GM18951 (cell line): Measurements from ENCODE around the gene PPM1B.
"Not testable (repeated sequence)": the region's sequence is repeated elsewhere in the genome, so short reads cannot be mapped to it uniquely, and the experiment has no call there.

Source experiments
- POLR2A ChIP-seq: IDR thresholded peaks from 4 replicates; pipeline ENCODE4 v1.6.1; 2011; ENCODE audit warnings: mild to moderate bottlenecking; ENCODE audit not compliant: insufficient read length, insufficient read depth; ENCODE audit errors: extremely low read depth
- in situ Hi-C: fragments of 300-500 bp; cut with MboI; formaldehyde crosslinking; loops from one replicate; pipeline ENCODE4 v1.12.0; 2022; ENCODE audit warnings: low sequenced_read_pairs, mixed read lengths, inconsistent platforms; ENCODE audit not compliant: unreplicated experiment

The PPM1B gene

GRCh38 chr2:44195714-44196113 lies 27.0 kb downstream of the PPM1B start:
- no peak for TF ChIP-seq POLR2A
- in situ Hi-C loops: no loop called here

DNA sequence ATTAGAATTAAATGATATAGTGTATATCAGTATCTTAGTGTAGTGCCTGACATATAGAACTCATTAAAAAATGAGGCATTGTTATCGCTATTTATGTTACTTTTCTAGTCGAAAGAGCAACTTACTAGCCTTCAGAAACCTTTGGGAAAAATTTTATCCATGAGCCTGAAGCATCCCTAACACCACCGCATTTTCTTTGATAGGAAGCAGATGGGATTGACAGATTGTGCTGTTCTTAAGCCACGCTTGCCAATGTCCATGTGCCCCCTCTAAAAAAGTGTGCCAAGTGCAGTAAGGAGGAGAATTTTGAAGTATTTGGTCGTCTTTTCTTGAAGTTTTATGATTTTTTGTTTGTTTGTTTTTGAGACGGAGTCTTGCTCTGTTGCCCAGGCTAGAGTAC lies 29.1 kb downstream of the PPM1B start:
- TF ChIP-seq POLR2A: no peak
- in situ Hi-C loops: no loop called here

DNA sequence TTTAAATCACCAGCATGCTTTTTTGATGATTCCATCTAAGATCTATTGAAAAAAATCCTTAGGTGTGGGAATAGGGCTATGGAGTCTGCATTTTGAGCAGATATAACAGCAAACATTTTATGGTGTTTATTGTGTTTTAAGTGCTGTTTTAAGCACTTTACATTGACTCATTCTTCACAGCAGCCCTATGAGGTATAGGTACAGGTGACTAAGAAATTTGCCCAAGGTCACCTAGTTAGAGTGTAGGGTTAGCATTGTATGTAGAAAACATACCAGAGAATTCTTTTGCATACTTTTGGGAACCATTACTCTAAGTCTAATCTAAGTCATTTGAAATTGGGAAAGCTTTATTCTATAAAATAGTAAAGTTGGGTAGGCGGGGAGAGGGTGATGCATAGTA lies 31.3 kb downstream of the PPM1B start:
- in situ Hi-C loops: no loop called here
- no peak for TF ChIP-seq POLR2A

DNA sequence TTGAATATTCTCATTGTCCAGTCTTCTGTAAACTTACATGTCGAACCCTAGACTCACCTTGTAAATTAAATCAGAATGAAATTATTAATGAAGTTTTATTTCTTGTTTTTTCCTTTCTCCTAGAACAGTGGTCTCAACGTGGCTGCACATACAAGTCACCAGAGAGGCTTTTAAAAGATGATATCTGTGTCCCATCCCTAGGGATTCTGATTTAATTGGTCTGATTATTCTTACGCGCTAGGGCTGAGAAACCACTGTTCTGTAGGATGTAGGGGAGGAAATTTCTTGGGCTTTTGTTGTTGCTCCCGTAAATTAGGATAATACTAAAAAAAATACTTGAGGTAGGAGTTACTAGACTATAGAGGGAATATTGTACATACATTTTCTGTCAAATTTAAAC lies 32.1 kb downstream of the PPM1B start:
- no peak for TF ChIP-seq POLR2A
- in situ Hi-C loops: no loop called here

DNA sequence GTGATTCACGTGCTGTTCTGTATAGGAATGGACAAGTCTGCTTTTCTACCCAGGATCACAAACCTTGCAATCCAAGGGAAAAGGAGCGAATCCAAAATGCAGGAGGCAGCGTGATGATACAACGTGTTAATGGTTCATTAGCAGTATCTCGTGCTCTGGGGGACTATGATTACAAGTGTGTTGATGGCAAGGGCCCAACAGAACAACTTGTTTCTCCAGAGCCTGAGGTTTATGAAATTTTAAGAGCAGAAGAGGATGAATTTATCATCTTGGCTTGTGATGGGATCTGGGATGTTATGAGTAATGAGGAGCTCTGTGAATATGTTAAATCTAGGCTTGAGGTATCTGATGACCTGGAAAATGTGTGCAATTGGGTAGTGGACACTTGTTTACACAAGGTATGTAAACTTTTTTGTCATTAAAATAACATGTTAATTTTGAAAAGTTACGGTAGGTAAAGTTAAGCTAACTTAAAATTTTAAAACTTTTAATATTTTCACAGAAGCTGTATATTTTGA lies 33.0 kb downstream of the PPM1B start:
- no peak for TF ChIP-seq POLR2A
- in situ Hi-C loops: no loop called here

DNA sequence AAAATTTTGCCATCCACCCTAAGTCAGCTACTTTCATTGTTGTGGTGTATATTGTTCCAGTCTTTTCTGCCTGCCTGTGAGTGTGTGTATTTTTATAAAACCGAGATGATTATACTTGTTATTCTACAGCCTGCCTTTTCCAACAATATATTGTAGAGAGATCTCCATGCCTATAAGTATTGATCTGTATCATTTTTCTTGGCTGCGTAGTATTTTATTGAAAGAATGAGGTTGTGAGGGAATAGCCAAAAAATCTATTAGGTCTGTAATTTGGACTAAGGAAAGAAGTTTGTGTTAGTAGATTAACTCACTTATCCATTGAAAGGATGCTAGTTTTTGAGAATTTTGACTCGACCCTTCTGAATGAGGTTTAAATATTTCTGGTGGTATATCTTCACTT lies 34.9 kb downstream of the PPM1B start:
- in situ Hi-C loops: no loop called here
- no peak for TF ChIP-seq POLR2A

DNA sequence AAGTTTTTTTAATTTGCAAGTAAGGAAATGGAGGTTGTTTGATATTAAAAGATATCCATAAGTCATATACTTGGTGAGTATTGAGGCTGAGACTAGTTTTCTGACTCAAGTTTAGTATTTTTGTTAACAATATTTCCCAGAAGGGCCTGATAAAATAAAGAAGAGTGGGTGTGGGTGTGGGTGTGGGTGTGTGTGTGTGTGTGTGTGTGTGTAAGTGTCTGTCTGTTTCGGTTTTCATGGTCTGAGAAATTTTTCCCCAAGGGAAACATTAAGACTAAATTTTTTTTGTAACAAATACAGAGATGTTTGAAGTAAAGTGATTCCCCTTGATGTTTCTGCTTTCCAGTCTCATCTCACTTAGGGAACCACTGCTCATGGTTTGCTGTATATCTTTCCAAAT lies 36.5 kb downstream of the PPM1B start:
- no peak for TF ChIP-seq POLR2A
- in situ Hi-C loops: no loop called here

DNA sequence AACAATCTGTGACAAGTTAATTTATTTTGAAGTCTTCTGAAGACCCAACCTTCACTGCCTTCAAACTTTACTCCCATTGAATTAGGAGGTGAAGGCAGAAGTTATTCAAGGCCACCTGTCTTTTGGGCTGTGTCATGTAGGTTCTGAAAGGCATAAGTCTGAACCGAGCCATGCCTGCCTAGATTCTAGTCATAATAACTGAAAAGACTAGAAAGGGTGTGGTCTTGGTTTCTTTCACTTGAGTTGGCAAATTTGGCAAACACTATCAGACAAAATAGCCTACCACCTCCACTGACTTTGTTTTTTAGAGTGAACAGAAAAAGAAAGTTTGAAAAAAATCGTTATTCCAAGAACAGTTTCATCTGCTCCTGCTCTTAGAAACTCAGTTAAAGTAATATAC lies 38.4 kb downstream of the PPM1B start:
- in situ Hi-C loops: no loop called here
- no peak for TF ChIP-seq POLR2A

GRCh38 chr2:44207648-44208047 lies 39.0 kb downstream of the PPM1B start:
- in situ Hi-C loops: not testable (repeated sequence)

GRCh38 chr2:44210362-44210761 lies 41.7 kb downstream of the PPM1B start:
- in situ Hi-C loops: no loop called here
- no peak for TF ChIP-seq POLR2A

DNA sequence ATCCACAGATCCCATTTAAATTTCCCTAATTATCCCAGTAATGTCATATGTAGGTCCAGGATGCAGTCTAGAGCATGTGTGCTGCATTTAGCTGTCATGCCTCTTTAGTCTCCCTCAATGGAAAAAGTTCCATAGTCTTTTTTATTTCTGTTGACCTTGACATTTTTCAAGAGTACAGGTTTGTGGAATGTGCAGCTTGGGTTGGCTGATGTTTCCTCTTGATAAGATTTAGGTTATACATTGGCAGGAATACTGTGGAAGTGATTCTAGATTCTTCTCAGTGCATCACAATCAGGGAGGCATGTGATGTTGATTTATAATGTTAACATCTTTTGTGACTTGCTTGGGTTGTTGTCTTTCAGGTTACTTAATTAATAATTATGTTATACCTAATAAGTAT lies 42.5 kb downstream of the PPM1B start:
- in situ Hi-C loops: no loop called here

DNA sequence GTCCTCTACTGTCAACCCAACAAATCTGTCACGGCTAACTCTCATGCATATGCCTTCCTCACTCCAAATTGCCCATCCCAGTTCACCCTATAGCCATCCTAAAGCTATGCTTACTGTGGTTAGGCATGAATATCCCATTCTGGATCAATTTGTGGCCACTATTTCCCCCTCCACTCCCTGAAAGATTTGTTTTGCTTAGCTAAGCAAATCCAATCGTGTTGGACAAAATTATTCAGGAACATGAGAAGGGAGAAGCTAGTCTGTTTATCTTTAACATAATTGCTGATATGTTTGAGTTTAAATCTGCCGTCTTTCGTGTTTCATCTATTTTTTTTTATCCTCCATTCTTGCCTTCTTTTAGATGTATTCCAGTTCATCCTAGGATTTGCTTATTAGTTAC lies 43.6 kb downstream of the PPM1B start:
- no peak for TF ChIP-seq POLR2A
- in situ Hi-C loops: no loop called here

More for the DNA sequence above, 42.5 kb downstream of the PPM1B start:
- TF ChIP-seq POLR2A: no peak

GRCh38 chr2:44215827-44216226 lies 47.2 kb downstream of the PPM1B start:
- in situ Hi-C loops: no loop called here
- TF ChIP-seq POLR2A: no peak

GRCh38 chr2:44218771-44219170 lies 50.1 kb downstream of the PPM1B start:
- in situ Hi-C loops: no loop called here
- no peak for TF ChIP-seq POLR2A

DNA sequence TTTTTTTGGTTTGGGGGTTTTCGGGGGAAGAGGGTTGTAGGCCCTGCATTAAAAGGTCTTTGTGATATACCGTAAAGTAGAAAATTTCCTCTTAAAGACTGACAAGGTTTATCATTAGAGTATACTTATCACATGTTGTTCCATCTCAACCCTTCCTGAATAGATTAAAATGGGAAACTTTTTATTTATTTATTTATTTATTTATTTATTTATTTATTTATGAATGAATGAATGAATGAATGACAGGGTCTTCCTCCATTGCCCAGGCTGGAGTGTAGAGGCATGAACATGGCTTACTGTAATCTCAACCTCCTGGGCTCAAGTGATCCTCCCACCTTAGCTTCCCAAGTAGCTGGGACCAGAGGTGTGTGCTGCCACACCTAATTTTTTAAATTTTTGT lies 58.1 kb downstream of the PPM1B start:
- TF ChIP-seq POLR2A: no peak
- in situ Hi-C loops: no loop called here
